DMS79 (cell line): ENCODE data around the gene CD80.

Source experiments
- DNase-seq: peaks from one replicate; lab custom pipeline; 2025; lab: John Stamatoyannopoulos, UW

The CD80 gene

DNA sequence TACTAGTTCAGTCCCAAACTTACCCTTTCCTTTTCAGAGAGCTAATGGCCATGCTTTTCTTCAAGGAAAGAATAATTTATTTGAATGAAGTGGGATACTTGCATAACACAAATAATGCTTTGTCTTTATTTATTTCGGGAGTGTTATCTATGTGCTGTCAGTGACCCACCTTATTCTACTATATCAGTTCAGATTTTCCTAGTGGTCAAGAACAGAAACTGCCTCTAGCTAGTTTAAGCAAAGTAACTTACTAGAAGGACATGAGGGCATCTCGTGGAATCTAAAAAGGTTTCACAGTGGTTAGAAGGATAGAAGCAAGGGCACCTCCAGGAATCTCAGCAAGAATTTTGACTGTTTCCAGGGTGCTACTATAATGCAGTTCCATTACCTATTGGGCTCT is 64.8 kb downstream of the CD80 start:
- no peak for DNase-seq

DNA sequence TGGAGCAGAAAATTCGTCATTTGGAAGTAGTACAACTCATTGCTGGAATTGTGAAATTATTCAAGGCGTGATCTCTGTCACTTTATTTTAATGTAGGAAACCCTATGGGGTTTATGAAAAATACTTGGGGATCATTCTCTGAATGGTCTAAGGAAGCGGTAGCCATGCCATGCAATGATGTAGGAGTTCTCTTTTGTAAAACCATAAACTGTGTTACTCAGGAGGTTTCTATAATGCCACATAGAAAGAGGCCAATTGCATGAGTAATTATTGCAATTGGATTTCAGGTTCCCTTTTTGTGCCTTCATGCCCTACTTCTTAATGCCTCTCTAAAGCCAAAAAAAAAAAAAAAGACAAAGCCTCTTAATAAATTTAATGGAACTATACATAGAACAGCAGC is 66.6 kb downstream of the CD80 start:
- DNase-seq, result no peak

DNA sequence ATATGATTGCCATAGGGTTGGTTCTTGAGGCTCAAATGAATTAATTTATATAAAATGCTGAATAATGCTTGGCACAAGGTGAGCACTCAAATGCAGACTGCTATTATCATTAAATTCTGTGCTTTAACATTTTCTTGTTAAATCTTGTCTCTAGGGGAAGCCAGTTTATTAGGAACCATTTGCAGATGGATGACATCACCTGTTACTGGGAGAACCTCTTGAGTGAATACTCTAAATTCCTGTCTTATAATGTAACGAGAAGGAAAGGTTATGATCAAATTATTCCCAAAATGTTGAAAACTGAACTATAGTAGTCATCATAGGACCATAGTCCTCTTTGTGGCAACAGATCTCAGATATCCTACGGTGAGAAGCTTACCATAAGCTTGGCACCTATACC is 67.3 kb downstream of the CD80 start:
- DNase-seq, result no peak

DNA sequence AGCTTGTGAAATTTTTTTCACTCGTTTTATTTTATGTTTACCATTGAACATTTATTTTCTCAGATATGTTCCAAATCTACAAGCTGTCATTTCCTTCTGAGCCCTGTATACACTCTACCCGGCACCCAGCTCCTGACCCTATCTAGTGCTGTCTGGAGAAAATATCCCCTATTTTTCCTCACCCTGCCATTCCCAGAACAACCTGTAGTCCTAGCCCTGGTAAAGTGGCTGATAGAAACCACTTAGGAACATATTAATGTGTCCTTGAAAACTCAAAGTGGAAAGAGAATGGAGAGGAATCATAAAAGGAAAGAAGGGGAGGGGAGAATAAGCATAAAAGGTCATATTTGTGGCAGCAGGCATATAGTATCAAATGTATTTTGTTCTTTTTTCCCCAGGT is 69.3 kb downstream of the CD80 start:
- no peak for DNase-seq

DNA sequence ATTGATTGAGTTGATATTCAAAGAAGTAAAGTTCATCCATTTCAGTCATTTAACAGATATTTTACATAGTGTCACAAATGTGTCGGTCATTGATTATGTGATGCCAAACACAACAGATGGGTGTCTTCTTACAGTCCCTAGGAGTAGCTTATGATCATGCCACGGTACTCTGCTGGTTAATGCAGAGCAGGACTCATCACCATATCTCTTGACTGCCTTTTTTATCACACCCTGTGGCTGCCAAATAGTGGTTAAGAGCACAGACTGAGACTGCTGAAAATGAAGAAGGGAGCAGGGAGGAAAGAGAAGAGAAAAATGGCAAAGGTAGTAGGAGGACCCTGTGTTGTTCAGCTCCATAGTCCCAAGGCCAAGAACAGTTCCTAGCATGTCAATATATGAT is 73.9 kb downstream of the CD80 start:
- DNase-seq, result no peak

DNA sequence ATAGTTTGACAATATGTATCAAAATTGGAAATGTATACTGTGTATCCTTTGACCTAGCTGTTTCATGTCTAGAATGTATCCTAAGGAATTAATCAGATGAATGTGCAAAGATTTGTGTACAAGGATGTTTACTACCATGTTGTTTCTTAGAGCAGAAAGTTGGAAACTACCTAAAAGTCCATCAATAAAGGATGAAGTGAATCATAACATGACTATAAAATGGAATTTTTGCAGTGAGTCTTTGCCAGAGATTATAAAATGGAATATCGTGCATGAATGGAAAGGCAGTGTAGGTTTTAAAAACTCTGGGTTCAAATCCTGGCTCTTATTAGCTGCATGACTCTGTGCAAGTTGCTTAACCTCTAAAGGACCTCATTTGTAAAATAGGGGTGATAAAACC is 76.3 kb downstream of the CD80 start:
- DNase-seq, result no peak

DNA sequence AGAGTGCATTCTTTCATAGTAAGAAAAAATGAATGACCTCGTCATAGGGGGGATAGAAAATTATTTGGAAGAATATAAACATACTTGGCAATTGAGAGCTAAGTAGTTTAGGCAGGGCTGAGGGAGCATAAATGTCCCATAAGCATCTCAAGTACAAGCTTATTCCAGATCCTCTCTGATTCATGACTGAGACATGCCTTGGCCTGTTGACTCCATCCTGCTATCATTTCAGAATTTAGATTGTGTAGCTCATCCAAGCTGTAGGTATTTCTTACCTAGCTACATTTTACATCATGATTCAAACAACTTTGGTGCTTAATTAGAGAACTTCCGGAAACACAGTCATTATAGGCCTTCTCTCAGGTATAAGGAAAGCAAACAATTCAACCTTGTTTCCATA is 78.3 kb downstream of the CD80 start:
- DNase-seq, result no peak
